Measurements from ENCODE around the gene NAMPT. TPM values are rescaled to one million over a fixed set of nuclear protein-coding genes. Genes with fewer than 3 reads are reported as not detected.

NAMPT gene
- total RNA-seq, 2 donors from 2014 or later = 101 to 111 TPM

GRCh38 chr7:106285855-106286492 lies 1.2 kb upstream of the NAMPT start:
- Mint-ChIP-seq H3K9me3 (no peaks in the 10 kb centered on the region), H3K4me1 (peaks cover 9% of the 10 kb centered on the region), H3K36me3 (ENCODE audit: low read depth) (no peaks in the 10 kb centered on the region), H3K27ac (peak overlapping the region; percentile 97), H3K27me3 (ENCODE audit: insufficient read depth) (peaks cover 2% of the 10 kb centered on the region), H3K4me3 (peak overlapping the region; percentile 73)
- Histone ChIP-seq H3K36me3 (ENCODE audit: control insufficient read depth, insufficient read depth, low read length) (peaks cover 16% of the 10 kb centered on the region), H3K27ac (ENCODE audit: low read depth, low read length) (peak overlapping the region; percentile 98), H3K27me3 (ENCODE audit: control insufficient read depth, insufficient read depth, low read length, poor library complexity, severe bottlenecking) (no peaks in the 10 kb centered on the region), H3K9me3 (ENCODE audit: control insufficient read depth, low read length) (no peaks in the 10 kb centered on the region), H3K4me3 (ENCODE audit: low read length) (peak overlapping the region; percentile 89), H3K4me1 (ENCODE audit: control insufficient read depth, insufficient read depth, low read length) (no peaks in the 10 kb centered on the region), H3K9ac (ENCODE audit: extremely low read depth, low read length, poor library complexity, severe bottlenecking) (peak overlapping the region; percentile 77)
- WGBS, 2 experiments (ENCODE audit: insufficient coverage in 1 of 2, insufficient read length in 1 of 2) = 52 to 55% methylated on average over 11 to 14 of the region's 14 CpGs
- TF ChIP-seq CTCF (conservative IDR thresholded peaks at IDR 0.05) = no peak
- DNase-seq = no peak

- peak overlapping the region; percentile 97 for H3K27ac Mint-ChIP-seq
- WGBS, 2 experiments (ENCODE audit: insufficient coverage in 1 of 2, insufficient read length in 1 of 2) = 0% methylated on average over 10 to 70 of the region's 70 CpGs
- no peaks in the 10 kb centered on the region for H3K9me3 Mint-ChIP-seq
- Histone ChIP-seq H3K27me3 (ENCODE audit: control insufficient read depth, insufficient read depth, low read length, poor library complexity, severe bottlenecking) (no peaks in the 10 kb centered on the region), H3K9ac (ENCODE audit: extremely low read depth, low read length, poor library complexity, severe bottlenecking) (peak overlapping the region; percentile 77), H3K4me3 (ENCODE audit: low read length) (peak overlapping the region; percentile 89), H3K27ac (ENCODE audit: low read depth, low read length) (peak overlapping the region; percentile 98), H3K36me3 (ENCODE audit: control insufficient read depth, insufficient read depth, low read length) (peaks cover 21% of the 10 kb centered on the region), H3K9me3 (ENCODE audit: control insufficient read depth, low read length) (no peaks in the 10 kb centered on the region), H3K4me1 (ENCODE audit: control insufficient read depth, insufficient read depth, low read length) (no peaks in the 10 kb centered on the region)
- no peaks in the 10 kb centered on the region for H3K27me3 Mint-ChIP-seq (ENCODE audit: insufficient read depth)
- DNase-seq = peak; percentile 100
- peak overlapping the region; percentile 73 for H3K4me3 Mint-ChIP-seq
- H3K4me1 Mint-ChIP-seq = peaks cover 9% of the 10 kb centered on the region
- H3K36me3 Mint-ChIP-seq (ENCODE audit: low read depth) = no peaks in the 10 kb centered on the region
- no peak for TF ChIP-seq CTCF (conservative IDR thresholded peaks at IDR 0.05)
These were observed 470 bp upstream of the NAMPT start for GRCh38 chr7:106285051-106285854.

- no peaks in the 10 kb centered on the region for H3K27me3 ChIP-seq (ENCODE audit: control insufficient read depth, insufficient read depth, low read length, poor library complexity, severe bottlenecking)
- Mint-ChIP-seq H3K4me3 (peak overlapping the region; percentile 73), H3K36me3 (ENCODE audit: low read depth) (peaks cover 5% of the 10 kb centered on the region), H3K27me3 (ENCODE audit: insufficient read depth) (no peaks in the 10 kb centered on the region), H3K9me3 (no peaks in the 10 kb centered on the region), H3K27ac (peak overlapping the region; percentile 77), H3K4me1 (peaks cover 18% of the 10 kb centered on the region)
- H3K4me3 ChIP-seq (ENCODE audit: low read length) = peak overlapping the region; percentile 97
- H3K4me1 ChIP-seq (ENCODE audit: control insufficient read depth, insufficient read depth, low read length) = no peaks in the 10 kb centered on the region
- DNase-seq = peak; percentile 88
- no peak for TF ChIP-seq CTCF (conservative IDR thresholded peaks at IDR 0.05)
- no peaks in the 10 kb centered on the region for H3K9me3 ChIP-seq (ENCODE audit: control insufficient read depth, low read length)
- H3K9ac ChIP-seq (ENCODE audit: extremely low read depth, low read length, poor library complexity, severe bottlenecking) = peak overlapping the region; percentile 83
- H3K27ac ChIP-seq (ENCODE audit: low read depth, low read length) = peak overlapping the region; percentile 98
- H3K36me3 ChIP-seq (ENCODE audit: control insufficient read depth, insufficient read depth, low read length) = peaks cover 29% of the 10 kb centered on the region
- WGBS, 2 experiments (ENCODE audit: insufficient coverage in 1 of 2, insufficient read length in 1 of 2) = 0% methylated on average over 16 to 72 of the region's 72 CpGs
These were observed 711 bp downstream of the NAMPT start for GRCh38 chr7:106283831-106284713.

Measured in endodermal cell (in vitro differentiated cells).